NCI-H2196 (cell line): ENCODE data around the gene HK1.
"Not testable (repeated sequence)": the region's sequence is repeated elsewhere in the genome, so short reads cannot be mapped to it uniquely, and the experiment has no call there.

Experiments used
- DNase-seq: peaks from one replicate; lab custom pipeline; 2025; ENCODE audit not compliant: unreplicated experiment; lab: John Stamatoyannopoulos, UW

Gene HK1

DNA sequence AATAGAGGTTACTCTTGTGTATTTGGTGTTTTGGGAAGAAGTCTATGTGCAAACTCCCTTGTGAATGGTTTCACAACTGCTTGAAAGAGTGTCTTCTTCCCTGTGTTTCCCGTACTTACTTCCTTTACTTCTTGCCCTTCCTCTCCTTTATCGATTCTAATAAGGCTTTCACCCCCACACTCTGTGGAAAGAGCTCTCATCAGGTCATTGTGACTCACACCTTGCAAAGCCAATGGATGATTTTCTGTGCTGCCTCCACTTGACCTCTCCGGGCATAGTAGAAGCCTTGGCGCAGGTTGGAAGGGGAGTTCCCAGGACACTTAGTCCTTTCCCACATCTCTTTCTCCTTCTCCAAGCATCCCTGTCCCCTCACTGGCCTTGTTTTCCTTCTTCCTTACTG is 166.7 kb downstream of the HK1 start:
- no peak for DNase-seq

GRCh38 chr10:69446229-69446628 is 167.9 kb downstream of the HK1 start:
- DNase-seq, result no peak

DNA sequence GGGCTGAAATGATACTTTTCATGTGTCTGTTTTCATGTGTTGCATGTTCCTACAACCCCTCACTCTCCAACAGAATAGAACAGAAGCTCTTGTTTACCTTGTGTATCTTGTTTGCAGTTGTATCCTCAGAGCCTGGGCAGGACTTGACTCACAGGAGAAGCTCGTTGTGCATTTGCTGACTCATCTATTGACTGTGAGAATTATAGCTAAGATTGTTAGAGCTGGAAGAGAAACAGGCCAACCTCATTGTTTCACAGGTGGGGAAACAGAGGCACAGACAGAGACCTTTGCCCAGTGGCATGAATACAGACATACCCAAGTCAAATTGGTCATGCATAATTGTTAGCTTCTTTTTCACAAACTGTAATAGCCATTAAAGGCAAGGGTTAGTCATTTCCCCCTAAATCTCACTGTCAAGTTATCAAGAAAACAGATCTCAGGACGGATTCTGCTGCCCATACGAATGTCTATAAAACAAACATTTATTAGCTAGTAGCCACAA is 168.4 kb downstream of the HK1 start:
- no peak for DNase-seq

DNA sequence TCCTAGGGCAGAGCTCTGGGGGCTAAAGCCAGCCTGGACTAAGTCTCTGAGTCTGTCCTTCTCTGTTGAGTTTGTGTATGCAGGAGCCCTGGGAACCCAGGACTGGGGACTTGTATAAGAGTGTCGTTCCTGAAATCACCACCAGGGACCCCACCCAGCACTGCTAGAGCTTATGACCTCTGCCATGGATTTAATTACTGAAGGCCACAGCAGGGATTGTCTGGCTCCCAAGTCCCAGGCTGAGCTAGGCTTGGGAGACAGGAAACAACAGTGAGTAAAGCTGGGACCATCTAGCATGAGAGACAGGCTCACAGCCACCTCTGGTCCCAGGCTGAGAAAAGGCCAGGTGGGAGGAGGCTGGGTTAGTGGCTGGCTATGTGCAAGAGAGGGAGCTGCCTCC is 171.5 kb downstream of the HK1 start:
- DNase-seq, result peak; percentile 74

DNA sequence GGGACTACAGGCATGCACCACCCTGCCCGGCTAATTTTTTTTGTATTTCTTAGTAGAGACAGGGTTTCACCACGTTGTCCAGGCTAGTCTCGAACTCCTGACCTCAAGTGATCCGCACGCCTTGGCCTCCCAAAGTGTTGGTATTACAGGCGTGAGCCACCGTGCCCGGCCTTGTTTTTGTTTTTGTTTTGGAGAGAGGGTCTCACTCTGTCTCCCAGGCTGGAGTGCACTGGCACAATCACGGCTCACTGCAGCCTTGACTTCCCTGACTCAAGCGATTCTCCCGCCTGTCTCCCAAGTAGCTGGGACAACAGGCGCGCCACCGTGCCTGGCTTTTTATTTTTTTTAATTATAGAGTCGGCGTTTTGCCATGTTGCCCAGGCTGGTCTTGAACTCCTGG is 172.1 kb downstream of the HK1 start:
- DNase-seq, result not testable (repeated sequence)

DNA sequence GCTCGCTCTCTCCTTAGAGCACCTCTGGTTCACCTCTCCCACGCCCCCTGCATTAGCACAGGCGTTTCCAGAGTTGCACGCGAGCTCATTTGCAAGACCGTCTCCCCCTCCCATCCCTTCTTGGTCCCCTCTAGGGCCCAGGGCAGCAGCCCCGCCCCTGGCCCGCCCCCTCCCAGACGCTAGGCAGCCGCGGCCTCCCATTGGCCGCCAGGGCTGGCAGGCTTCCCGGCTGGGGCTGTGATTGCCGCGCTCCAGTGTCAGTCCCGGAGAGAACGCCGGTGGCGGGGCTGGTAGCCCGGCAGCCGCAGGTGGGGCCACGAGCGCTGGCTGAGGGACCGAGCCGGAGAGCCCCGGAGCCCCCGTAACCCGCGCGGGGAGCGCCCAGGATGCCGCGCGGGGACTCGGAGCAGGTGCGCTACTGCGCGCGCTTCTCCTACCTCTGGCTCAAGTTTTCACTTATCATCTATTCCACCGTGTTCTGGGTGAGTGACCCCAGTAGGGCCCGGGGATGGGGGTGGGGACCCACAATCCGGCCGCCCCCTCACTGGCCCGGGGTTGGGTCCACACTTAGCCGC is 173.0 kb downstream of the HK1 start, which contains the start of gene TSPAN15:
Gene TSPAN15 (plus strand): TSS at position 257 of the 575 bp plus-strand sequence. CDS start 130 bp downstream, at position 387.
- peak; percentile 81 for DNase-seq
